ENCODE data around the gene CARMIL1.

The CARMIL1 gene

GRCh38 chr6:25446830-25447569, 167.8 kb downstream of the CARMIL1 start:
- DNase-seq (ENCODE audit: low read depth): no peak

- no peak for DNase-seq (ENCODE audit: low read depth)
Observed at GRCh38 chr6:25447570-25447929, 168.4 kb downstream of the CARMIL1 start.

- DNase-seq (ENCODE audit: low read depth): no peak
Observed at GRCh38 chr6:25448965-25449538, 169.9 kb downstream of the CARMIL1 start.

- no peak for DNase-seq (ENCODE audit: low read depth)
Observed at GRCh38 chr6:25449774-25450173, 170.6 kb downstream of the CARMIL1 start.

GRCh38 chr6:25450469-25451198, 171.5 kb downstream of the CARMIL1 start:
- no peak for DNase-seq (ENCODE audit: low read depth)

GRCh38 chr6:25452031-25452430, 172.9 kb downstream of the CARMIL1 start:
- DNase-seq (ENCODE audit: low read depth): no peak

- no peak for DNase-seq (ENCODE audit: low read depth)
Observed at GRCh38 chr6:25453288-25453687, 174.1 kb downstream of the CARMIL1 start.

GRCh38 chr6:25454136-25454535, 175.0 kb downstream of the CARMIL1 start:
- no peak for DNase-seq (ENCODE audit: low read depth)

- DNase-seq (ENCODE audit: low read depth): no peak
Observed at GRCh38 chr6:25456249-25457040, 177.3 kb downstream of the CARMIL1 start.

- no peak for DNase-seq (ENCODE audit: low read depth)
Observed at GRCh38 chr6:25457516-25457915, 178.3 kb downstream of the CARMIL1 start.

- no peak for DNase-seq (ENCODE audit: low read depth)
Observed at GRCh38 chr6:25458485-25458884, 179.3 kb downstream of the CARMIL1 start.

- no peak for DNase-seq (ENCODE audit: low read depth)
Observed at GRCh38 chr6:25462235-25462897, 183.2 kb downstream of the CARMIL1 start.

- no peak for DNase-seq (ENCODE audit: low read depth)
Observed at GRCh38 chr6:25463441-25463840, 184.3 kb downstream of the CARMIL1 start.

- DNase-seq (ENCODE audit: low read depth): no peak
Observed at GRCh38 chr6:25464225-25464624, 185.1 kb downstream of the CARMIL1 start.

- DNase-seq (ENCODE audit: low read depth): no peak
Observed at GRCh38 chr6:25465941-25466340, 186.8 kb downstream of the CARMIL1 start.

- no peak for DNase-seq (ENCODE audit: low read depth)
Observed at GRCh38 chr6:25468881-25469280, 189.7 kb downstream of the CARMIL1 start.

GRCh38 chr6:25469797-25470388, 190.7 kb downstream of the CARMIL1 start:
- DNase-seq (ENCODE audit: low read depth): no peak

- no peak for DNase-seq (ENCODE audit: low read depth)
Observed at GRCh38 chr6:25472306-25472705, 193.1 kb downstream of the CARMIL1 start.

GRCh38 chr6:25472906-25473305, 193.7 kb downstream of the CARMIL1 start:
- no peak for DNase-seq (ENCODE audit: low read depth)

- no peak for DNase-seq (ENCODE audit: low read depth)
Observed at GRCh38 chr6:25473447-25473846, 194.3 kb downstream of the CARMIL1 start.

GRCh38 chr6:25476126-25476525, 197.0 kb downstream of the CARMIL1 start:
- DNase-seq (ENCODE audit: low read depth): no peak

Data from stimulated activated CD8-positive, alpha-beta memory T cell treated with anti-CD3 and anti-CD28 coated beads, Interleukin-7, amount 100 ng/mL, for 24 hours (primary cell).